H1 (cell line): ENCODE data around the gene FUBP3. TPM values are rescaled to one million over a fixed set of nuclear protein-coding genes. Genes with fewer than 3 reads are reported as not detected.

ENCODE experiments used
- CBX5 ChIP-seq: fragments of 300-800, 300-1000 bp; sonication (generic); IDR thresholded peaks from 2 replicates; pipeline ENCODE4 v1.7.1; 2016; ENCODE audit warnings: antibody characterized with exemption, low read length, low read depth
- GTF2F1 ChIP-seq: IDR thresholded peaks from 2 replicates; pipeline ENCODE4 v1.6.1; 2012; ENCODE audit warnings: low read depth, low read length, improper control_type of control experiment, borderline replicate concordance
- SIRT6 ChIP-seq: IDR thresholded peaks from one replicate; pipeline ENCODE4 v1.7.1; 2012; ENCODE audit warnings: low read length, inconsistent platforms
- polyA plus RNA-seq, 7 experiments: library from polyadenylated mRNA; depleted of rRNA in 3 of 7; stranded (reverse) in 5 of 7; unstranded in 2 of 7; fragments of >200 nt in 5 of 7; fragments of 200-250 nt in 2 of 7; gene quantifications; 1 replicate in 5 of 7; 2 replicates in 1 of 7; 4 replicates in 1 of 7; pipeline versions ENCODE4 v1.2.1 to v1.2.3, GENCODE V29; 2011 to 2013; ENCODE audit warnings: missing spikeins in 2 of 7, mixed read lengths in 2 of 7
- total RNA-seq: library from RNA; stranded (reverse); fragmentation: NEBNext Ultra II Directional; extraction: Animal tissue kit (Norgen Biotek cat#: 25700); gene quantifications from 2 replicates; pipeline ENCODE4 v1.2.1, GENCODE V29; 2021

FUBP3 gene
- total and polyA plus RNA-seq, 2 of the 8 experiments (the other 6 are each of a cell fraction or from before 2014, with no cell fraction given) = 23.7 to 76.4 TPM

DNA sequence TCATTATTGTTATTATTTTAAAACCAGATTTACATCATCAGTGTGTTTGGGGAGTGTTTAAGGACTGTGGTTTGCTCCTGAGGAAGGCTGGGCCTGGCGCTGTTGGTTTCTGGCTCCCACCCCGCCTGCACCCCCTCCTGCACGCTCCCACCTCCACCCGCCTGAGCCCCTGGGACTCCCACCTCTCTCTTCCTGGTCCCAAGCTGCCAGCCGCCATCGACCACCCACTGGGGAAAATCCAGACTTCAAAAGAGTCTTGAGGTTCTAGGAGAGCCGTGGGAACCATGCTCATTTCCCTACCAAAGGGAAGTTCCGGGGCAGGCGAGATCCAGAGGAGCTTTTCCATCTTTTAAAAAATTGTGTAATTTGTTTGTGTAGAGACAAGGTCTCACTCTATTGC, 35.0 kb upstream of the FUBP3 start (continued):
- TF ChIP-seq CBX5 = no peak
- no peak for TF ChIP-seq SIRT6
- TF ChIP-seq GTF2F1 = no peak
